Frontal cortex (tissue), 4 donors: ENCODE measurements around the gene STRA6. TPM values are rescaled to one million over a fixed set of nuclear protein-coding genes. Genes with fewer than 3 reads are reported as not detected.
A peak's percentile ranks its signal among the peaks of the same experiment; 100 is the strongest.

ENCODE experiments used
- DNase-seq, 2 donors: peaks; one replicate each; pipeline ENCODE4 v3.0.0; 2012; ENCODE audit warnings: low spot score in 2 of 2
- FAIRE-seq: peaks from 2 replicates; lab custom pipeline; 2012; peaks lifted over from hg19 to GRCh38; lab: Jason Lieb, UNC
- small RNA-seq: library from RNA; depleted of rRNA; stranded (forward); fragments of <200 nt; gene quantifications from one replicate; pipeline ENCODE3, GENCODE V24; 2014
- total RNA-seq: library from RNA; depleted of rRNA; stranded (reverse); fragments of >200 nt; gene quantifications from one replicate; pipeline ENCODE4 v1.2.3, GENCODE V29; 2014
- donor health status: control.
- donor health status: control.
- donor health status: control.

Gene STRA6
- total RNA-seq, 1 donor from 2014 or later: 3.7 TPM

GRCh38 chr15:74136814-74137536 lies 65.6 kb downstream of the STRA6 start:
- FAIRE-seq (no peak), DNase-seq (no peak)

- no peak for DNase-seq
Observed at GRCh38 chr15:74136540-74136813, 66.1 kb downstream of the STRA6 start.

GRCh38 chr15:74135041-74135565 lies 67.5 kb downstream of the STRA6 start:
- DNase-seq: no peak
- no peak for FAIRE-seq

More at GRCh38 chr15:74136540-74136813, 66.1 kb downstream of the STRA6 start:
- no peak for FAIRE-seq

GRCh38 chr15:74134387-74135027 lies 68.1 kb downstream of the STRA6 start:
- no peak for FAIRE-seq

GRCh38 chr15:74133694-74134386 lies 68.7 kb downstream of the STRA6 start:
- no peak for FAIRE-seq
- DNase-seq: no peak

More at GRCh38 chr15:74134387-74135027, 68.1 kb downstream of the STRA6 start:
- DNase-seq: peak in 1 of 2 donors; percentile 39

- FAIRE-seq (no peak), DNase-seq (no peak)
Observed at GRCh38 chr15:74132681-74133651, 69.6 kb downstream of the STRA6 start.

GRCh38 chr15:74131628-74132413 lies 70.8 kb downstream of the STRA6 start:
- FAIRE-seq (no peak), DNase-seq (no peak)

- DNase-seq (no peak), FAIRE-seq (no peak)
Observed at GRCh38 chr15:74130849-74131627, 71.5 kb downstream of the STRA6 start.

- FAIRE-seq: no peak
- no peak for DNase-seq
Observed at GRCh38 chr15:74130155-74130848, 72.3 kb downstream of the STRA6 start, which contains the start of gene ISLR2. TSS of gene ISLR2 (plus strand) at chr15:74130586. CDS start at chr15:74132755, 2,169 bp downstream.

- FAIRE-seq (no peak), DNase-seq (no peak)
Observed at GRCh38 chr15:74129586-74130154, 72.9 kb downstream of the STRA6 start.

Small RNA genes within 50 kb of the gene (small RNA-seq; reads per million reads assigned to genes)
- not detected for gene RF00017

Other genes starting within 250 kb of the STRA6 start
- 24.1 TPM for gene STOML1, start 210.5 kb downstream of the STRA6 start, total RNA-seq
- 3.7 TPM for gene PML, start 208.1 kb downstream of the STRA6 start, total RNA-seq
- gene GOLGA6A, start 120.2 kb downstream of the STRA6 start, total RNA-seq: under 0.01 TPM
- 113 TPM for gene ISLR2, start 72.2 kb downstream of the STRA6 start, total RNA-seq
- 12.6 TPM for gene ISLR, start 29.1 kb downstream of the STRA6 start, total RNA-seq
- gene CCDC33, start 33.5 kb upstream of the STRA6 start, total RNA-seq: 0.41 TPM
- not detected for gene CYP11A1, start 164.9 kb upstream of the STRA6 start, total RNA-seq
- gene SEMA7A, start 231.2 kb upstream of the STRA6 start, total RNA-seq: 21.6 TPM